GM18909 (cell line): ENCODE measurements around the gene SLC19A2.

Experiments
- ATAC-seq: cut with Tn5 transposase; IDR thresholded peaks from one replicate; pipeline ENCODE4 v1.9.1; 2021; ENCODE audit warnings: mild to moderate bottlenecking; ENCODE audit not compliant: unreplicated experiment, poor library complexity

SLC19A2 gene

DNA sequence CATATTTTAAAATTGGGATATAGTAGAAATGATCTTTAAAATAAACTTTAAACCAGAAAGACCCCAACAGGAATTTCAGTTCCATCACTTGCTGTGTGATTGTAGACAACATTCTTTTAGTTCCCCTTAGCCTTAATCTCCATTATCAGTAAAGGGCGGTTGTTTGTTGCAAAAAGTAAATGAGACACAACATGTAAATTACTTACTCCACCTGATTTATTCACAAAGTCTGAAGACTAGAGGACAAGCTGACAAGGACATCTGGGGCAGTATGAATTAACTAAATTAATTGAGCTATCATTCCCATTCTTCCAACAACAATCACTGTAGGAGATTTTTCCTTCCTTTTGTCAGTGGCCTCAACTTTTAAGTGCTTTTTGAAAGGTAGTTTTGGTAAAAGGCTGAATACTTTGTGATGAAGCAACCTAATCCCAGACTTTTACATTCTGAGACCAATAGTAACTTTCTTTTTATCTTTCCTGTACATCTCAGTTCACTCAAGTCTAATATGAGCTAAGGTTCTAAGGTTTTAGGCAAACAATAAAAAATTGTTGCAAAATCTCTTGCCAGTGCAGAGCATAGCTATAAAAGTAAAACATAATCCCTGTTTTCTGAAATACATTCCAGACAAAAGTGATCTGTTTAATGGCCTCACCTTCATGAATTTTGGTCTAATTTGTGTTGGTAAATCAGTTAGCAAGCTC is 6.2 kb downstream of the SLC19A2 start:
- no peak for ATAC-seq

DNA sequence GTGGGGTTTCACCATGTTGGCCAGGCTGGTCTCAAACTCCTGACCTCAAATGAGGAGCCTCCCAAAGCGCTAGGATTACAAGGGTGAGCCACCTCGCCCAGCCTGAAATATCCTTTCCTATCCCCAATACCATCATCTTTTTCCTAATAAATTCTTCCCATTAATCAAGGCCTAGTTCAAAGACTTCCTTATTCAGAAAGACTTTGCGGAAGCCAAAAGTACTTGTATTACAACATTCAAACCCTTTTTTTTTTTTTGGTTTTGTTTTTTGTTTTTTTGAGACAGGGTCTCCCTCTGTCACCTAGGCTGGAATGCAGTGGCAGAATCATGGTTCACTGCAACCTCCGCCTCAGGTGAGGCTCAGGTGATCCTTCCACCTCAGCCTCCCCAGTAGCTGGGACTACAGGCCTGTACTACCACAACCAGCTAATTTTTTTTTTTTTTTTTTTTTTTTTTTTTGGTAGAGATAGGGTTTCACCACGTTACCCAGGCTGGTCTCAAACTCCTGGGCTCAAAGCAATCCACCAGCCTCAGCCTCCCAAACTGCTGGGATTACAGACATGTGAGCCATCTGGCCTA is 7.6 kb downstream of the SLC19A2 start:
- no peak for ATAC-seq

DNA sequence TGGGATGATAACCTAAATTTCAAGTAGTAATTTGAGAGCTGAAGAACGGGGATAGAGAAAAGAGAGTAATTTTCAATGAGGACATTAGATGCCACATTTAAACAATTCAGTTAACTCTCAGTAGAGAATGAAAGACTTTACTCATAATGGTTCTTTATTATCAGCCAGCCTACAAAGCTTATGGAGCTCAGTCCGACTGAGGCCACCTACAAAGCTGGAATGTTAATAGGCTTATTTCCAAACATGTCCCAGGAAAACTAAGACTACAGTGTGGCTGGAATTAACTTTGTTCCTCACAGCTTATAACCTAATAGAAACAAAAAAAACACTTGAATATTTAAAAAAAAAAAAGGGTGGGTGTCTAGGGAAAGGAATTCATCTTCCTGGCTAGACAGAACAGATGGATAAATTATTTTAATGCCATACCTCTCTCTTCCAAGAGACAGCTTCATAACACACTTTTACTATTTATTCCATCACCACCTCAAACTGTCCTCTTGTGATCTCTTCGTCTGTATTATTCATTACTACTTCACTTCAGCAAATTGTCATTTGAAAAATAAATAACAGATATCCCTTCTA is 9.8 kb downstream of the SLC19A2 start:
- no peak for ATAC-seq

DNA sequence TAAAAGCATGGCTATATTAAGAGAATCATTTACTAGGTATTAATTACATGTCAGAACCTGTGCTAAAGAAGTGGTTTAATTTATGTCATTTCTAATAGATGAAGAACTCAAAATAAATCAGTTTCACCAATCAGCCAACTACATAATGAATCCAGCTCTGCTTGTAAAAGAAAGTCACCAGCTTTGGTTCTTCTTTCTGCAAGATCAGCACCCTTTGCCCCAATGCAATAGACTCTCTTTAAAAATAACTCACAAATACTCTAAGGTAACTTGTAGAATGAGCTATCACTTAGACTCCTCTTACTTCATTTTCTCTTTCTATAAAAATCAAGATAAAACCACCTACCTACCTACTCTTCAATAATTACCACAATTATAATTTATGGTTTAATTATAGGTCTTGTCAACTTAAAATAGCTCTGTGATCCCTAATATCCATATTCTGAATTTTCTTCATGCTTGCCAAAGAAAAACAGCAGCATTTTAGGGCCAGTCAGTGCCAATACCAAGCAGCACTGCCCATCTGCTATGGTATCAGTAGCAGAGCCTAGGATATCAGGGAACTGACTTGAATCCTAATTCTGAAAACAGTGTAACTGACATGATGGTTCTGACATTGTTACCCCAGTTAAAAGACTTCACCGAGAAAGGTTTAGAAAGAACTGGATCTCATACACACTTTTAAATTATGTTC is 11.3 kb downstream of the SLC19A2 start:
- no peak for ATAC-seq

DNA sequence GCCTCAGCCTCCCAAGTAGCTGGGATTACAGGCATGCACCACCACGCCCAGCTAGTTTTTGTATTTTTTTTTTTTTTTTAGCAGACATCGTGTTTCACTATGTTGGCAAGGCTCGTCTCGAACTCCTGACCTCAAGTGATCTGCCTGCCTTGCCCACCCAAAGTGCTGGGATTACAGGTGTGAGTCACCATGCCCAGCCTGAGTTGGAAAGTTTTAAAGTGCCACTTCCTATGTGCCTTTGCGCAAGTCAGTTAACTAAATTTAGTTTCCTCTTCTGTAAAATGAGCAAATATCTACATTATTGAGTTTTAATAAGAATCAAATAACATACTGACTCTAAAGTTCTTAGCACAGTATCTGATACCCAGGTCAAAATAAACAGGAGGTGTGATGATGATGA is 12.4 kb downstream of the SLC19A2 start:
- no peak for ATAC-seq

DNA sequence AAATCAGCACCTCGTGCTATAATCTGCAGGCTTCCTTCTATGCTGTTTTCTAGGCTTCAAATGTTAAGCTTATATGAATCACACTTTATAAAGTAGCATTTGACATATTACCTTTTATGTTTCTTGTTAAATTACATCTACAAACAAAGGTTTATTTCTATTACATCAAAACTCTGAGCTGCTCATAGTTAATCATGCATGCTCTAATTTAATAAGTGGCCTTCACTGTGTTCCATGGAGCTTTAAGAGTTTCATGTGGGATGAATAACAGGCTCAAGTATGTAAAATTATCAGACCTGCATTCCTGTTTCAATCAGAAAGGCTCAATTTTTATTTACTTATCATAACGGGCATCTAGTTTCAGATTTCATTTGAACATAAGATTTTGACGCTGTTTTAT is 13.0 kb downstream of the SLC19A2 start:
- no peak for ATAC-seq

DNA sequence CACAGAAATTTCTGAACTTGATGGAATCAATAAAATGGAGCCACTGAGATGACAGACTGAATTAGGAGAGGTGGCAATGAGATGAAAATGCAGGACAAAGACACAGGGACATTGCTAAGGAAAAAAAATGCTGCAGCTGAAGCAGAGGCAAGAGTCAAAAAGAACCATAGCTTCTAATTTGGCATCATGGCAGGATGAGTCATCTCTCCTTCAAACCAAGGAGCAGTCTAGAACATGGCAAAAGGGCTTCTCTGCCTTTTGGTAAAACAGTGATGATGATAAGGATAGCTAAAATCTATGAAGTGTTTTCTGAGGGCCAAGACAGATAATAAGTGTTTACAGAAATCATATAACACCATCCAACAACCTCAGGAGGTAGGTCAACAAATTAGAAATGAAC is 16.8 kb downstream of the SLC19A2 start:
- no peak for ATAC-seq

DNA sequence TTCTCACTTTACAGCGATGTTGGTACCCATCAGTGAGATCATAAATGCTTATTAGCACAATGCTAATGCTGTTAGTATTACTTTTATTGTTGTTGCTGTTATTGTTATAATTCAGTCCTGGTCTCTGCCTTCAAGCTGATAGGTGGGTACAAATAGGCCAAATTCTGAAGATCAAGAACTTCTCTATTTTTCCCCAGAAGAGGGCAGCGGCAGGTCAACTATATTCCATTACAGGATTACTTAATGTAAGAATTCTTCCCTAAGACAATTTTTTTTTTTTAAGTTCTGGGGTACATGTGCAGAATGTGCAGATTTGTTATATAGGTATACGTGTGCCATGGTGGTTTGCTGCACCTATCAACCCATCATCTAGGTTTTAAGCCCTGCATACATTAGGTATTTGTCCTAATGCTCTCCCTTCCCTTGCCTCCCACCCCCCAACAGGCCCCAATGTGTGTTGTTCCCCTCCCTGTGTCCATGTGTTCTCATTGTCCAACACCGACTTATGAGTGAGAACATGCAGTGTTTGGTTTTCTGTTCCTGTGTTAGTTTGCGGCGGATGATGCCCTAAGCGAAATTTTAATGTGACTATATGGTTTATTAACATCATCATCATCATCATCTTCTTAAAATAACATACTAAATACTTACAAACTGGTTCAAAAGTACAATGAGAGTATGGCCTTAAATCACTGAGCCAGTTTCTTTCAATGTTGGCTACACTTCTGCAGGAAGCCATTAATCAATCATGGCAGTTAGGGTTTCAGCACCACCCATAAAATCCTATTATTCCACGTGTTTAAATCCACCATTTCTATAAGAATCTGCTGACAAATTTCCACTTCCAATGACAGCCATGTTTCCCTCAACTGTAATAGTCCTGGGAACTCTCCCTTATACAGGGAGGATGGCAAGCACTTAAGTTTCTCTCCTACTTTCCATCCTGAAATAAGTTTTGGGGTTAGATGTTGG is 19.2 kb downstream of the SLC19A2 start:
- no peak for ATAC-seq

DNA sequence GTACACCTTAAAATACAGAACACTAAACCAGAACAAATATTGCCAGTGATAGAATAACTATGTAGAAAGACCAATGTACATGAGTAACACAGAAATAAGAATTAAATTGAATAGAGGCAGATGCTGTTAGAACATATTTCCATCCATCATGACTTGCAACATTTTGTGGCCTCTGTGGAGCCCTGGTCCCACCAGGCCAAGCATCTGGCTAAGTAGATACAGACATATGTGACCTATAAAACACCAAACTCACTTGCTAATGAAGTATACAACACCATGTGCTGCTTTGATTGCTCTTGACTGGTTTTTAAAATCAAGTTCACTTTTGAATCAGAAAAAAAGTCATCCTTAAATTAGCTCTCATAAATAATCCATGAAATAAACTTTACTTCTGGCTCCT is 20.5 kb downstream of the SLC19A2 start:
- no peak for ATAC-seq

DNA sequence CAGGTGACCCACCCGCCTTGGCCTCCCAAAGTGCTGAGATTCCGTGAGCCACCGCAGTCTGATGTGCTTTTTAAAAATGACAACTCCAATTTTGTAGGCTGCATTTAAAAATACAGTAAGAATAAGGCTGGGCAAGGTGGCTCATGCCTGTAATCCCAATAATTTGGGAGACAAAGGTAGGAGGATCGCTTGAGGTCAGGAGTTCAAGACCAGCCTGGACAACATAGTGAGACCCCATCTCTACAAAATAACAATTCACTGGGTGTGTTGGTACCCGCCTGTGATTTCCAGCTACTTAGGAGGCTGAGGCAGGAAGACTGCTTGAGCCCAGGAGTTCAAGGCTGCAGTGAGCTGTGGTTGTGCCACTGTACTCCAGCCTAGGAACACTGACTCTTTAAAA is 23.4 kb downstream of the SLC19A2 start:
- no peak for ATAC-seq

DNA sequence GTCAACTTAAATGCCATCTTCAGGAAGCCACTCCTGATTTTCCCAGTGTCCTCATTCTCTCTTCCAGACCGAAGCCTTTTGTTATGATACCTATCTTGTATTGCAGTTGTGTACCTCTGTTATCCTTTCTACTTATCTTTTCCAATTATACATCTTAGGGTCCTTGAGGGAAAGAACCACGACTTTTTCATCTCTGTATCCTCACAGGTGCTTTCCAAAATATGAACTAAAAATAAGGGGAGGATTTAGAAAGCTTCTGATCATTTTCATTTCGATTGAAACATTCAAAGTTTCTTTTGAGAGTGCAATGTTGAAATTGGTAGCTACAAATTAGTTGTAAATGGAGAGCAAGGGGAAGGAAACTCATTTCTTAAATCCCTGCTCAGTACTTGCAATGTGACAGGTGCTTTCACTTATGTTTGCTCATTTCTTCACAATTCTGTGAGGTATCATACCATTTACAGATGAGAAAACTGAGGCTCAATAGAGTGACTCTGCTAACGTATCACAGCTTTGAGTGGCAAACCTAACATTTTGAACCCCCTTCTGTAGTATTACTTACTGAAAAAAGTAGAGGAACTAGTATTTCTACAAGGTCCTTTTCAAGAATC is 24.2 kb downstream of the SLC19A2 start:
- no peak for ATAC-seq

DNA sequence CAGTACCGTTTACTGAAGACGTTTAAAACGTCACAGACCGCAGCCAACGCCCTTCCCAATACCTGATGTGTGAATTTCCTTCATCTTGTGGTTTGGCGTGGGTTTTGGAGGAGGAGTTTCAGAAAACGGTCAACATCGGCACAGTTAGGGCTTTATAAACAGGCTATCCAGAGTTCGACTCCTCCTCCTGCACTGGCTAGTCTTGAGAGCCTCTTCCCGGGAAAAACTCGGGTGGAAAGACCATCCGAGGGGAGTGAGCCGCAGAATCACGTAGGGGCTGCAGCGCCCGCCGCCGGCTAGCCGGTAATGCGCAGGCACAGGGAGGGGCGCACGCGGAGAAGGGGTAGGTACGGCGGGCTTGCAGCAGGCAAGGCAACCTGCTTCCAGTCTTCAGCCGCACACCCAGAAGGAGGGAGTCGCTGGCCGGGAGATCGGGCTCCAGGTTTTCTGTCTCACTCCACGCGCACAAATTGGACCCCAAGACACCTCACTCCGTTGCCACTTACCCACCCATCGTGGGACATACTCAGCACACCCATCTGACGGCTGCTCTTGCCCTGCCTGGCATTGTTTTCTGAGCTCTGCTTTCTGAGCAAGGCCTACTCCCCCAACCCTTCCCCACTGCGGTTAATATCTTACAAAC is 25.4 kb downstream of the SLC19A2 start:
- ATAC-seq, result no peak

DNA sequence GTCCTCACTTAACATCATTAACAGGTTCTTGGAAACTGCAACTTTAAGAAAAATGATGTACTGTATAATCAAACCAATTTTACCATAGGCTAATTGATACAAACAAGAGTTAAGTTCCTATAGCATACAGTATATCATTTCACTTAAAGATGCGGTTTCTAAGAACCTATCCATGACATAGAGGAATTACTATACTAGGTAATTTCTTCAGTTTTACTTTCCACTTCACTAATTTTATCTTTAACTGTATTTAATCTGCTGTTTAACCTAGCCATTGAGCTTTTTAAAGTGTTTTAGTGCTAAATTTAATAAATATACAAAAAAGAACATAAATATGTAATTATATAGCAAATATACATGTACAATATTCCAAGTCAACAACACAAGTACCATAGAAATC is 28.3 kb downstream of the SLC19A2 start:
- no peak for ATAC-seq

DNA sequence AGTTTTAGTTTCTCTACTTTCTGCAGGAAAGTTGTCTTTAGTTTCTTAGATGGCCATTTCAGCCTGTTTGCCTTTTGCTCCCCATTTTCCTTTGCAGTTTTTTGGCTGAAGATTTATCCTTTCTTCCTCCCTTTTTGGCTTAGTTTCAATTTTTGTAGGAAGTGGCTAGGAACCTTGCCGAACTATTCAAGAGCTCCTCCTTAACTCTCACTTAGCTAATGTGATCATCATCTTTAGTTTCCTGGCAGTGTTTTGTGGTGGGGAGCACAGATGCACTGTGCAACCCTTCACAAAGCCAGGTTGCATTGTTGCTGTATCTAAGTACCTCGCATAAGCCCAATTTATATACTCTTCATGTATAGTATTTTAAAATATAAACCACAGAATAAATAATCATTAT is 29.7 kb downstream of the SLC19A2 start:
- no peak for ATAC-seq

DNA sequence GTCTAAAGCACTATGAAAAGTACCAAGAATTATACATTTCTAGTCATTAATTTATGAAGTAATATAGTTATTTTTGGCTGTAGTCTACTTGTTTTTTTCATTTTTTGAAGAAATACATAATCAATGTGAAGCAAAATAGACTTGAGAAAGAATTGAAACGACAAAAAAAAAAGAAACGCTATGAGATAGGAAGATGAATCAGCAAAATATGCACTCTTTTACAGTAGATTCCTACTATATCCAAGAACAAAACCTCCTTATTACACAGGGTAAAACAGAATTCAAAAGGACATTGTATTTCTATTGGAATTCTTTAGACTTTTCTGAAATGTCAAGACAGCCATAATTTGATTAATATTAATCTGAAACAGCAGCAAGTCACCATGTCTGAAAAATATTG is 32.8 kb downstream of the SLC19A2 start:
- no peak for ATAC-seq

DNA sequence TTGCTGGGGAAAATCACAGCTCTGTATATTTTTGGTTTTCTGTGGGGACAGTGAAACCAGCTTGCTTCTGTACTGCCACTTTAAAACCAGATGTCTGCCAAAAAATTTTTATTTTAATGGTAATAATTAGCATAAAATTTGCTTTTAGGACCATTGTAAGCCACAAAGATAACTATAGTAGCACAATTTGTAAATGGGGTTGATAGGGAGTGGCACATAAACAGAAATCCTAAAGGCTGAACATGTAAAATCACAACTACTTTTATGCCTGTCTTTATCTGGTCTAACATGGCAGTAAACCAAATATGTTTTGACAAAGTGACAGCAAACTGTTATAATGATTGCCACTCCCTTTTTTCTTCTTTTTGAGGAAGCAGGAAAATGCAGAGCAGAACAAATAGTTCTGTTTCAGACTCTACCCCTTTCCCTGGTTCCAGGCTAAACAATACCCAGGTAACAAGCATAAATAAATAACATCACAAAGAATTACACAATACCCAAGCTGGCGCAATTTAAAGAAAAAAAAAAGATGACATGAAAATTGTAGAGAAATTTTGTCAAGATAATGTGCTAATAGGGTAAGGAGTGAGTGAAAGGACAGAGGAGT is 34.4 kb downstream of the SLC19A2 start:
- no peak for ATAC-seq

DNA sequence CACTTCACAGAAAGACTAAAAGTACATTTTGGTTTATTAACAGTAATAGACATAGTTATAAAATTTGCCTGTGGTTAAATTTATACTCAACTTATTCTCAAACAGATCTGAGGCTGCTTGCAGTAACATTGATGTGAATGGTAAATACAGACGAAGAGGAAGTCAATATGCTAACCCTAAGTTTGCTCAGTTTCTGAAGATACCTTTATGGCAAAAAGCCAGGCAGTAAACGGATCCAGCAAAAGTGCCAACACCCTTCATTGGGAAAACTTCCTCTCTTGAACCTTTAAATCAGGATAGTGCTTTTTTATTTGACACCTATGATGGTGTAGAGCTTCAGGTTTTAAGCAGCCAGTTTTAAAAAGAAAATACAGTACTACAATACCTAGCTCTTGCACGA is 41.8 kb downstream of the SLC19A2 start:
- ATAC-seq, result no peak

DNA sequence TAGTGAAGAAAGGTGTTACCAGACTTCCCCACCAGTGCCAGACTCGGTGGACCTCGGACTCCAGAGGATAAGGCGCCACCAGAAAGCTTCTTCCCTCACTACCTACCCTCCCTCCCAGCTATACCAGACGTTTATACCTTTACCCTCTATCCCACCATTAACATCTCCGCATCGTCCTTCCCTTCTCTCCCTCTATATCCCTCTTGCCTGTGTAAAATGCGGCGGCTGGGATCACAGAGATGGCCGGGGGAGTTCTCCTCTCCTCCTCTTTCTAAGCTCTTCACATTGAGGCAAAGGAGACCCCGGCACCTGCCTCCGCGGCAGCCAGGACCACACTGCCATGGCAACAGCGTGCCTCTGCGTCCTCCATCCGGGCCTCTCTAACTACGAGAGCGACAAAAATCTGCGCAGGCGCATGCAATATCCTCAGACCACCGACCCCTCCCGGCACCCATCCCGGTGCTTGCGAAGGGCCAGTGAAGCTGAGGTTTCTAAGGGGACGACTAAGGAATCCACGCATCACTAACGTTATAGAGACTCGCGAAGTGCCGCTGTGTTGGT is 58.6 kb downstream of the SLC19A2 start, which contains the start of gene CCDC181:
TSS of gene CCDC181 (minus strand) at position 394 of the 561 bp plus-strand sequence. CDS start 2,547 bp downstream, outside the sequence.
- peak; percentile 73 for ATAC-seq
